DMS153 treated with DMSO at 0.1 percent for 48 hours (cell line): Measurements from ENCODE around the gene BRD9.
"Not testable (repeated sequence)": the region's sequence is repeated elsewhere in the genome, so short reads cannot be mapped to it uniquely, and the experiment has no call there.

Experiments
- DNase-seq: peaks from one replicate; lab custom pipeline; 2025; ENCODE audit not compliant: unreplicated experiment; lab: John Stamatoyannopoulos, UW

BRD9 gene

GRCh38 chr5:881551-881935 is 11.1 kb downstream of the BRD9 start:
- no peak for DNase-seq

- no peak for DNase-seq
These were observed 11.6 kb downstream of the BRD9 start for GRCh38 chr5:880816-881550.

- not testable (repeated sequence) for DNase-seq
These were observed 13.9 kb downstream of the BRD9 start for GRCh38 chr5:878677-879076.

- DNase-seq = no peak
These were observed 14.5 kb downstream of the BRD9 start for GRCh38 chr5:878125-878524.

- no peak for DNase-seq
These were observed 15.9 kb downstream of the BRD9 start for GRCh38 chr5:876398-877365.

GRCh38 chr5:875931-876330 is 16.7 kb downstream of the BRD9 start:
- no peak for DNase-seq

- no peak for DNase-seq
These were observed 19.3 kb downstream of the BRD9 start for GRCh38 chr5:873328-873727.

GRCh38 chr5:872301-872700 is 20.3 kb downstream of the BRD9 start:
- DNase-seq = no peak

GRCh38 chr5:871596-872298 is 20.9 kb downstream of the BRD9 start:
- DNase-seq = no peak

- no peak for DNase-seq
These were observed 21.6 kb downstream of the BRD9 start for GRCh38 chr5:870956-871355.

GRCh38 chr5:868428-869135 is 24.0 kb downstream of the BRD9 start:
- no peak for DNase-seq

- no peak for DNase-seq
These were observed 25.2 kb downstream of the BRD9 start for GRCh38 chr5:867300-867870.

- no peak for DNase-seq
These were observed 26.8 kb downstream of the BRD9 start for GRCh38 chr5:865771-866170.

GRCh38 chr5:865168-865521 is 27.5 kb downstream of the BRD9 start:
- DNase-seq = no peak

- no peak for DNase-seq
These were observed 28.0 kb downstream of the BRD9 start for GRCh38 chr5:864492-865167.

- DNase-seq = no peak
These were observed 29.3 kb downstream of the BRD9 start for GRCh38 chr5:863244-863805.

GRCh38 chr5:862367-863243 is 30.0 kb downstream of the BRD9 start:
- DNase-seq = no peak

- no peak for DNase-seq
These were observed 30.9 kb downstream of the BRD9 start for GRCh38 chr5:861442-862366.
